Fibroblast of skin of abdomen (primary cell): ENCODE results near the gene GLIS1.
"Not testable (repeated sequence)": the region's sequence is repeated elsewhere in the genome, so short reads cannot be mapped to it uniquely, and the experiment has no call there.

Experiments used
- DNase-seq: peaks from one replicate; pipeline ENCODE4 v3.0.0-alpha.2; 2013

GLIS1 gene

DNA sequence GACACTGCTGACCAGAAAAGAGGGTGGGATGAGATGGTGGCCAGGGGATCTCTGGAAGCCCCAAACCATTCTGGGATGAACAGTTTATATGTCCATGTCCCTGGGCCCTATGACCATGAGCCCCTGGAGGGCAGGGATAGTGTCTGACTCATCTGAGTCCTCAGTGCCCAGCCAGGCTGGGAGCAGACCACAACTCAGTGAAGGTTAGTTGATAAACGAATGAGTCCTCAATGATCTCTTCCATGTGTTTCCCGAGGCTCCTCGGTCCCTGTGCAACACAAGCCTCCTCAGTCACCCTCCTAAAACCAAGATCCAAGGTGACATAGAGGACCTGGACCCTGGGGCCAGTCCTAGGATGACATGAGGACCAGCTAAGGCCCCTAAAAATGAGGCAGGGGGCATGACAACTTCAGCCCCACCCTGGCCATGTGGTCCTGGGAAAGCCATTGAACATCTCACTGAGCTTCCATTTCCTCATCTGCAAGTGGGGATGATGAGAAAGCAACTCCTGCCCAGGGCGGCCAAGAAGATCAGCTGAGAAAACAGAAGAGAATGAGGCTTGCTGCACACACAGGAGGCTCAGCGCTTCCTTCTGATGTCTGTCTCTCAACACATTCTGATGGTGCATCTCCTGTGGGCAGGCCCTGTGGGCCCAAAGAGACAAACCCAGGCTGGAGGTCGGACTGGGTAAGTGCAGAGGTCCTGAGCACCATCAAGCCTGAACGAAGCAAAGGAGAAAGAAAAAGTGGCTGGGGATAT lies 86.3 kb downstream of the GLIS1 start:
- DNase-seq, result no peak

GRCh38 chr1:53651356-53651755 lies 87.6 kb downstream of the GLIS1 start:
- no peak for DNase-seq

- no peak for DNase-seq
These were observed 90.4 kb downstream of the GLIS1 start for GRCh38 chr1:53648516-53648915.

DNA sequence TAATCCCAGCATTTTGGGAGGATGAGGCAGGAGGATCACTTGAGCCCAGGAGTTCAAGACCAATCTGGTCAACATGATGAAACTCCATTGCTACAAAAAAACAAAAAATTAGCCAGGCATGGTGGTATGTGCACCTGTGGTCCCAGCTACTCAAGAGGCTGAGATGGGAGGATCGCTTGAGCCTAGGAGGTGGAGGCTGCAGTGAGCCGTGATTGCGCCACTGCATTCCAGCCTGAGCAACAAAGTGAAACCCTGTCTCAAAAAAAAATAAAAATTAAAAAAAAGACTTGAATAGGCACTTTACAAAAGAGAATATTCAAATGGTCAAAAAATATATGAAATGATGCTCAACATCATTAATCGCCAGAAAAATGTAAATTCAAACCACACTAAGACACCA lies 91.0 kb downstream of the GLIS1 start:
- not testable (repeated sequence) for DNase-seq

DNA sequence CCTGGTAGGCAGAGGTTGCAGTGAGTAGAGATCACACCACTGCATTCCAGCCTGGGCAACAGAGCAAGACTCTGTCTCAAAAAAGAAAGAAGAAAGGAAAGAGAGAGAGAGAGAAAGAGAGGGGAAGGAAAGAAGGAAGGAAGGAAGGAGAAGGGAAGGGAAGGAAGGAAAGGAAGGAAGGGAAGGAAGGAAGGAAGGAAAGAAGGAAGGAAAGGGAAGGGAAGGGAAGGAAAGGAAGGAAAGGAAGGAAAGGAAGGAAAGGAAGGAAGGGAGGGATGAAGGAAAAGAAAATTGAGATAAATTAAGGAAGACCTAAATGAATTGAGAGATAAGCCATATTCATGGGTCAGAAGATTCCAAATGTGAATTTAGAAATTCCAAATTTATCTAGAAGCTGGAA lies 92.2 kb downstream of the GLIS1 start:
- DNase-seq, result no peak

- no peak for DNase-seq
These were observed 93.3 kb downstream of the GLIS1 start for GRCh38 chr1:53645690-53646078.

DNA sequence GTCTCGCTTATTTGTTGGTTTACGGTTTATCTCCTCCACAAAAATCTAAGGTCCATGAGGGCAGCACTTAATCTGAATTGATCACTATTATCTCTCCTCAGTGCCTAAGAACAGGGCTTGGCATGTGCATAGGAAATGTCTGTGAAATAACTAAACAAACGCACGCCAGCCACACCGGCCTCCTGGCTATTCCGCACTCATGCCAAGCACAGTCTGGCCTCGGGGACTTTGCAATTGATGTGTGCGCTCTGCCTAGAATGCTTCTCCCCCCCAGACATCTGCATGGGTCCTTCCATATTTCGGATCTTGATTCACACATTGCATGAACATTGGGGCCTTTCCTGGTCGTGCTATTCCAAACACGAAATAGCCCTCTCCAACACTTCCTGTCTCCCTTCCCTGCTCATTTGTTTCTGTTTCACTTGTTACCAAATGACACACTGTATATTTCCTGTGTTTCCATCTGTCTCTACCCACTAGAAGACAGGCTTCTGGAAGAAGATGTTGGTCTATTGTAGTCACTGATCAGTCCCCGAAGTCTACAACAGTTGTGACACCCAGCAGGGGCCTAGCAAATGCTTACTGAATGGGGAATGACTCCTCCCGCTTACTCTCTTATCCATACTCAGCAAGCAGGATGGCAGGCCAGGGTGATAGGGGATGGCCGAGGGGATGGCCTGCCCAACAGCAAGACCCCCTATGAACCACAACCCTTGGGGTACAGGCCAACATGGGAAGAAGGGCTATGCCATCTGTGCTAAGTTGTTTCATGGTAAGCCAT lies 93.9 kb downstream of the GLIS1 start:
- no peak for DNase-seq

DNA sequence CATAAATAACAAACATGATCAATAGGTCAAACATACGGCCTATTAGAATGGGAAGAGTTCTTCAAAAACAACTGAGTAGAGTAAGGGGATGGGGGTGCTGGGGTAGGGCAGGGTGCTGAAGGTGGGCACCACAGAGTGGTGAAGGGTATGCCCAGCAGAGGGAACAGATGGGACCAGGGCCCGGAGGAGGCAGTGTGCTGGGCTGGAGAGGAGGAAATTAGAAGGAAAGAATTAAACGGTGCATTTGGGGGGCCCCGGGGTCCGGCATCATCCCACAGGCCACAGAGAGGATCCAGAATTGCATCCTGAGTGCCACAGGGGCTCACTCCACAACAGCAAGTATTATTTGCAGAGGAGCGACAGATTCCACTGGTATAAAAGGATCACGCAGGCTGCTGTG lies 94.5 kb downstream of the GLIS1 start:
- DNase-seq, result no peak

GRCh38 chr1:53643881-53644390 lies 95.0 kb downstream of the GLIS1 start:
- DNase-seq, result no peak

- no peak for DNase-seq
These were observed 95.7 kb downstream of the GLIS1 start for GRCh38 chr1:53643041-53643880.

DNA sequence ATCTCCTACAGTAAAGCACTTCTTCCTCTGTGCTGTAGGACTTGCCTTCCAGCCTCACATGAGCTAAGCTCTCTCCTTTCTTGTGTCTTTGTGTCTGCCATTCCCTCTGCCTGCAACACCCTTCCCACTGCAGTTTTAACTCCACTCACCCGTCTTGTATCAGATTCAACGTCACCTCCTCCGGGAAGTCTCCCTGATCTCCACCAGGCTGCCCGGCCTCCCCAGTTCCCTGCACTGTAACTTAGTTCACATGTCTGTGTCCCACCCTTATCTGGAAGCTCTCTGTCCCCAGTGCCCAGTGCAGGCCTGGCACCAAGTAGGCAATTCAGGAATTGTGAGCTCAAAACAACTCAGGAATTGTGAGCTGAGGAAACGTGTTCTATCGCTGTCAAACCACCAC lies 96.4 kb downstream of the GLIS1 start:
- DNase-seq, result no peak

DNA sequence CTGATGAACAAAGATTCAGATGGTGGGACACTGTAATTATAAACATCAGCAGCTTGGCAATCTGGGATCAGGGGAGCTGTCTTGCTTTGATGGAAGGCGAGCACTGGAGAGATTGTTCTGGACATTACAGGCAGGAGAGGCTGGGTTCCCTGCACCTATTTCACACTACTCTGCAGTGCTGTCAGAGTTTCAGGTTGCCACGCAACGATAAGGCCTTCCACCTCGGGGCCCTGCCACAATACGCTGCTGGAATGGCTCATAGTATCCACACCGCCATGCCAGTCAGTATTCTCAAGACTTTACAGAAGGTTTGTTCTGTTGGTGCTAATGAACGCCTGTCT lies 96.8 kb downstream of the GLIS1 start:
- no peak for DNase-seq

GRCh38 chr1:53641481-53642214 lies 97.3 kb downstream of the GLIS1 start:
- no peak for DNase-seq

GRCh38 chr1:53640701-53641075 lies 98.3 kb downstream of the GLIS1 start:
- DNase-seq, result no peak

- no peak for DNase-seq
These were observed 98.8 kb downstream of the GLIS1 start for GRCh38 chr1:53639996-53640700.

- DNase-seq, result peak; percentile 83
These were observed 99.7 kb downstream of the GLIS1 start for GRCh38 chr1:53639251-53639763.

GRCh38 chr1:53638360-53639035 lies 100.5 kb downstream of the GLIS1 start:
- DNase-seq, result no peak

DNA sequence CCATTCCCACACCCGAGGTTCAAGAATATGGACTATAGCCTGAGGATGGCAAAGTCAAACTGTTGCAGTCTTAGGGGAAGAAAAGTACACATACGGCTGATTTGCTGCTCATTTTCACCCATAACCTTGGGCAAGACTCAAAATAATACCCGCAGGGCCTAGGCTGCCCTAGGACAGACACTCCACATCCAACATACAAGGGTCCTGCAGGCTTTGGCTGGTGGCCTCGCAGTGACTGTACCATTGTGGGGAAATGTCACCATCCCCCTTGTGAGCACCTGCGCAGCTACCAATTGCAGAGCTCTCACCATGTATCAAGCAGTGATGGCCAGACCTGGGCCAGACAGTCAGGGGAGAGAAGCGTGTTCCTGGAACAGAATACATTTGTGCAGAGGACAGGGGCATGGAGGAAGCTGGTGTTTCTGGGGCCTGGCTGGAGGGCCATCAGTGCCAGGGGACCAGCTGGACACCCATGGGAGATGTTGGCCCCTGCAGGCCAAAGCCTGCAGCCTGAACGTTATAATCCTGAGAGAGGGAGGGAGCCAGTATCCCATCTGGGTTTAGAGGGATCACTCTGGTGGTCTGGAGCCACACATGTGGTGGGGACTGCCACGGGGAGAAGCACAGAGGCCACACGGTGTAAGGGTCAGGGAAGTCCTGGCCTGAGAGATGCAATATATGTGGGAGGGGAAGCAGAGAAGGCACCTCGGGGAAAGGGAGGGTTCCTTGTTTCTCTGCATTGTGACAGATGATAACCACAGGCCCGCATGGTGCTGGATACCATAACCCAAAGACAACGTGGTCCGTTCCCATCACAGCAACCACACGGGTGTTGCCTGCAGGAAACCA lies 101.2 kb downstream of the GLIS1 start:
- DNase-seq, result no peak

DNA sequence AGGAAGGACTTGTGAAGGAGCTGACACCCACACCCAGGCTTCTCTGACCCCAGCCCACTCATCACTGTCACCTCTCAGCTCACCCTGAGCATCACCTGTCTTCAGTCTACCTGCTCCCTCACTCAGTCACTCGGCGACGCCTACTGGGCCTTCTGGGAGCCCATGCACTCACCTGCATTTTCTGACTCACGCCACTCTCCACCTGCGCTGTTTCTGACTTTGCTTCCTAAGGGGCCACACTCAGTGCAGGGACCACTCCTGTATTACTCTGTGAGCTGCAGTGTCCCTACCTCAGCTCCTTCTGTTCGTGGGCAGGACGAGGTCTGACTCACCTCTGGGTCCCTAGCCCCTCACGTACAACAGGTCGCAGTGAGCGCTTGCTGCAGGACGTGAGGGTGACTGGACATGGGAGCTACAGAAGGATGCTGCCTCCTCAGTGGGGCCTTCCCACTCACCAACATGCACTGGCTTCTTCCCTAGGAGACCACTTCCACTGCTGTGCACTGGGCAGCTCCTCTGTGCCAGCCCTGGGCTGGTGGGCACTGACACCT lies 102.3 kb downstream of the GLIS1 start:
- no peak for DNase-seq

DNA sequence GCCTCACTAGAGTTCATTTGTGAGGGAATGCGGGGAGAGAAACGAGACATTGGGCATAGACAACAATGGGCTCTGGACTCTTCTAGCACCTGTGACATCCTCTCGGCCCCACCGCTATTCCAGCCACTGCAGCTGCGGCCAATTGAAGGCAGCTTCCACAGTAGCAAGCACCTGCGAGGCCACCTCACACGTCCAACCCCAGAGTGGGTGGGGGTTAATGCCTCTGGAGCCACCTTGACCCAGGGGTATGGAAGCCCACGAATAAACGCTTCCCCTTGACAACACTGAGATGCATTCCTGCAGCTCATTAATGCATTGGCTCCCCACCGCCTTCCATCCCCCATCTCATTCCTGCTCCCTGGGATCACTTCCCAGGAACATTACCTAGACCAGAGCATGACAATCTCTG lies 104.4 kb downstream of the GLIS1 start:
- no peak for DNase-seq
